ENCODE results near the gene GNRH2.
A peak's percentile ranks its signal among the peaks of the same experiment; 100 is the strongest.
"Not testable (repeated sequence)": the region's sequence is repeated elsewhere in the genome, so short reads cannot be mapped to it uniquely, and the experiment has no call there.

GNRH2 gene

DNA sequence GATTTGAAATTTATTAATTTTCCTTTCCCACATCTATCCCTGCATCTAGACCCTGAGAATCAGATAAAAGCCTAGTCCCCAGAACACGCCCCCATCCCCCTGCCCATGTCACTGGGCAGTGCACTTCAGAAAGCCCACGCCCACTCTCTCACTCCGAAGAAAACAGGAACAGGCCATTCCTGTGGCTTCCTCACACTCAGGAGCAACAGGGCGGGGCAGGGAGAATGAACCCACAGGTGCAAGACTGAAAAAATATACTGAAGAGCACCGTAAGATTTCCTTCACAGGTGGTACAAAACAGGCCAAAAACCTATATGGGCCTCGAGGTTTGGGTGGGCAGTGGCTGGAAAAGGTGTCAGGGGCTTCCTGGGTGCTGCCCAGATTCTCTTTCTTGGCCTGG, 31.4 kb downstream of the GNRH2 start:
- in situ Hi-C loops (cut with MboI; ENCODE audit: low pct_unique_long_range_greater_than_20kb, low sequenced_read_pairs, unreplicated experiment), result no loop called here
- no peak for DNase-seq (ENCODE audit: low spot score)
- TF ChIP-seq, protein P1, sequence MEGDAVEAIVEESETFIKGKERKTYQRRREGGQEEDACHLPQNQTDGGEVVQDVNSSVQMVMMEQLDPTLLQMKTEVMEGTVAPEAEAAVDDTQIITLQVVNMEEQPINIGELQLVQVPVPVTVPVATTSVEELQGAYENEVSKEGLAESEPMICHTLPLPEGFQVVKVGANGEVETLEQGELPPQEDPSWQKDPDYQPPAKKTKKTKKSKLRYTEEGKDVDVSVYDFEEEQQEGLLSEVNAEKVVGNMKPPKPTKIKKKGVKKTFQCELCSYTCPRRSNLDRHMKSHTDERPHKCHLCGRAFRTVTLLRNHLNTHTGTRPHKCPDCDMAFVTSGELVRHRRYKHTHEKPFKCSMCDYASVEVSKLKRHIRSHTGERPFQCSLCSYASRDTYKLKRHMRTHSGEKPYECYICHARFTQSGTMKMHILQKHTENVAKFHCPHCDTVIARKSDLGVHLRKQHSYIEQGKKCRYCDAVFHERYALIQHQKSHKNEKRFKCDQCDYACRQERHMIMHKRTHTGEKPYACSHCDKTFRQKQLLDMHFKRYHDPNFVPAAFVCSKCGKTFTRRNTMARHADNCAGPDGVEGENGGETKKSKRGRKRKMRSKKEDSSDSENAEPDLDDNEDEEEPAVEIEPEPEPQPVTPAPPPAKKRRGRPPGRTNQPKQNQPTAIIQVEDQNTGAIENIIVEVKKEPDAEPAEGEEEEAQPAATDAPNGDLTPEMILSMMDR (IDR thresholded peaks at IDR 0.05; ENCODE audit: extremely low read depth, insufficient read depth, missing control alignments), result no peak

DNA sequence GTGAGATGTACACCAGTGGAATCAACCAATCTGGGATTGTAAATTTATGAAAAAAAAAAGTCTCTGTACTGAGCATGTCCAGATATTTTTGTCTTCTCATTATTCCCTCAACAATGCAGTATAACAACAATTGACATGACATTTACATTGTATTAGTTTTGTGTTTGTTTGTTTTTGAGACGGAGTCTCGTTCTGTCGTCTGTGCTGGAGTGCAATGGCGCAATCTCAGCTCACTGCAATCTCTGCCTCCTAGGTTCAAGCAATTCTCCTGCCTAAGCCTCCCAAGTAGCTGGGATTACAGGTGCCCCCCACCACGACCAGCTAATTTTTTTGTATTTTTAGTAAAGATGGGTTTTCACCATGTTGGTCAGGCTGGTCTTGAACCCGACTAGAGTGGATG, 31.9 kb downstream of the GNRH2 start:
- DNase-seq (ENCODE audit: low spot score); in situ Hi-C loops (cut with MboI; ENCODE audit: low pct_unique_long_range_greater_than_20kb, low sequenced_read_pairs, unreplicated experiment): not testable (repeated sequence)

DNA sequence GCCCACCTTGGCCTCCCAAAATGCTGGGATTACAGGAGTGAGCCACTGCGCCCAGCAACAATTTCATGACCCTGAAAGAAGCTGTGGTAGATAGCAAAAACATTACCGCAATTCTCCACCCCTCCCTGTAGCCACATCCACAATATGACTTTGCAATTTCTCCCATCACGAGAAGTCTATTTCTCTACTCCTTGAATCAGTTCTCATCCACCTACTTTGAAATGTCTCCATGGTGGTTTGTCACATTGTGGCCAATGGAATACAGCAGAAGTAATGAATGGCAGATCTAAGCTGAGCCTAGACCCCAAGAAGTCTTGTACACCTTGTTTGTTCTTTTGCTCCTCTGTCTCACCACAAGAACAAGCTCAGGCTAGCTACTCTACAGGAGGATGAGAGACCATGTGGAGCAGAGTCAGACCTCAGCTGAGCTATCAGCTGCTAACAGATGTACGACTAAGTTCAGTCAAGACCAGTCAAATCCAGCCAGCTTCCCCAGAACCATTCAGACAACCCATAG, 34.3 kb downstream of the GNRH2 start:
- in situ Hi-C loops (cut with MboI; ENCODE audit: low pct_unique_long_range_greater_than_20kb, low sequenced_read_pairs, unreplicated experiment), result no loop called here
- TF ChIP-seq, protein P1 (IDR thresholded peaks at IDR 0.05; ENCODE audit: extremely low read depth, insufficient read depth, missing control alignments), result no peak

DNA sequence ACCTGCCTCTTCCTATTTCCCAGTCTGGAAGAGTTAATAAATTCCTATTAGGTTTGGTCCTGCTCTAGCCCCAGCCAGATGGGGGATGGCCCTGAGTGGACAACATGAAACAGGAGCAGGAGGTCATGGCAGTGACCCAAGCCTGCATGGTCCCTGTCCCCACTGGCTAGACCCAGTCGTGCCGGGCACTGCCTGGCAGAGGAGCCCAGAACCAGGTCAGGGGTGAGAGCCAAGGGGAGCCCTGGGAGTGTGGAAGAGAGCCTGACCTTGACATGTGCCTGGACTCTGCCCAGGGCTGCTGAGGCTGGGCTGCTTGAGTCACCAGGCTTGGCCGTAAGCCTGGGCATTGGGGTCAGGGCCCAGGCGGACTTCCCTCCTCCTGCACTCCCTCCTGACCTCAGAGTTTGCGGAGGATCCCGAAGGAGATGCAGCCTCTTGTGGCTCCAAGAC, 37.5 kb downstream of the GNRH2 start:
- TF ChIP-seq, protein P1 (IDR thresholded peaks at IDR 0.05; ENCODE audit: extremely low read depth, insufficient read depth, missing control alignments), result no peak
- in situ Hi-C loops (cut with MboI; ENCODE audit: low pct_unique_long_range_greater_than_20kb, low sequenced_read_pairs, unreplicated experiment), result no loop called here
- DNase-seq (ENCODE audit: low spot score), result no peak

More for the DNA sequence above, 34.3 kb downstream of the GNRH2 start:
- peak; percentile 11 for DNase-seq (ENCODE audit: low spot score)

DNA sequence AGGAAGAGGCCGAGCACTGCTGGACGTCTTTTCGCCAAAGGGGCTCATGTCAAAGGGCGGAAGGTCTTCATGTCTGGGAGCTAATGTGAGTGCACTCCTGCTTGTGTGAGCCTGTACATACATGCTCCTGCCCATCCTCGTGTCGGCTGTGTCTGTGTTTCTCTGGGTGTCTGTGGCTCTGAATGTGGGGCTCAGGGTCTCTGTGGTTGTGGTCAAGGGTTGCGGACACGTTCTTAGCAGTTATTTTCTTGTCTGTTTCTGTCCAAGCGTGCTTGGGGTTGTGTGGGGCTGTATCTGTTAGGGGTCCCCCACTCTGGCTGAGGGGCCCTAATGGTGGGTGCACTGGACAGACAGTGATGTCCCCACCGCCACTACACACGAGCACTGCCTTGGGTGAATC, 38.2 kb downstream of the GNRH2 start:
- in situ Hi-C loops (cut with MboI; ENCODE audit: low pct_unique_long_range_greater_than_20kb, low sequenced_read_pairs, unreplicated experiment), result no loop called here
- no peak for DNase-seq (ENCODE audit: low spot score)
- TF ChIP-seq, protein P1 (IDR thresholded peaks at IDR 0.05; ENCODE audit: extremely low read depth, insufficient read depth, missing control alignments), result no peak

DNA sequence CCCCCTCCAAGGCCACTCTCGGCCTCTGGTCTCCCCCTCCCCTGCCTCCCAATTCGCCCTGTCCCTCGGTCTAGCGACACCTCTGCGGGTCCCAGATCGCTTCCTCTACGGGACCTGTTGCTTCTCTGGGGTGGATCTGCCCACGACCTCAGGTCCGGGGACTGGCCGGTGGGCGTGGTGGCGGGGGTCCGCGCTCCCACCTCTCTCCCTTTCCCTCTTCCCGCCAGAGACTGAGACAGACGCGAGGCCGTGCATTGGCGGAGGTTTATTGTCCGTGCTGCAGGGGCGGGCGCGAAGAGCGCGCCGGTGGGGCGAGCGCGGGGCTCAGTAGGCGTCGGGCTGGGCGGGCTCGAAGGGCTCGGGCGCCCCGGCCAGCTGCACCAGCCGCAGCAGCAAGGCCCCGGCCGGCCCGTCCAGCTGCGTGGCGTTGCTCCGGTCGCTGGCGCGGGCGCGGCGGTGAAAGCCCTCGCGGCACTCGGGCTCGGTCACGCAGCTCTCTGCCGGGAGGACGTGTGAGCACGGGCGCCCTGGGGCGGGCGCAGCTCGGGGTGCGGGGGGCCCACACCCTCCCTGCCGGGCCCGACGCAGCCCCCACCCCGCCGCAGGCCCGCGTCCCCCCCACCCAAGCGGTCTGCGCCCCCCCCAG, 39.0 kb downstream of the GNRH2 start:
- TF ChIP-seq, protein P1 (IDR thresholded peaks at IDR 0.05; ENCODE audit: extremely low read depth, insufficient read depth, missing control alignments), result no peak
- DNase-seq (ENCODE audit: low spot score), result no peak
- in situ Hi-C loops (cut with MboI; ENCODE audit: low pct_unique_long_range_greater_than_20kb, low sequenced_read_pairs, unreplicated experiment), result no loop called here

All from GM13977 (cell line).